Central memory CD8-positive, alpha-beta T cell (primary cell): Measurements from ENCODE around the gene LCP1.

ENCODE experiments used
- ATAC-seq: fragments of 150-1000 bp; cut with Tn5 transposase; replicated peaks from 2 replicates; pipeline ENCODE4 v1.10.0; 2022; ENCODE audit warnings: mild to moderate bottlenecking, moderate FRiP score, moderate number of reproducible peaks; ENCODE audit not compliant: poor library complexity, severe bottlenecking; ENCODE audit errors: extremely low read depth
- DNase-seq, 2 donors: peaks; one replicate each; pipeline ENCODE4 v3.0.0; 2021; ENCODE audit warnings: low spot score in 2 of 2
- H3K27ac Mint-ChIP-seq: one replicate; pipeline ENCODE4 v1.8.0; 2022; ENCODE audit warnings: low read depth, mild to moderate bottlenecking, moderate library complexity, mixed read lengths
- H3K27me3 Mint-ChIP-seq: one replicate; pipeline ENCODE4 v1.8.0; 2022; ENCODE audit warnings: mixed read lengths
- H3K36me3 Mint-ChIP-seq: one replicate; pipeline ENCODE4 v1.8.0; 2022; ENCODE audit warnings: mild to moderate bottlenecking, moderate library complexity, mixed read lengths; ENCODE audit not compliant: insufficient read depth
- H3K4me1 Mint-ChIP-seq: one replicate; pipeline ENCODE4 v1.8.0; 2022; ENCODE audit warnings: mixed read lengths
- H3K4me3 Mint-ChIP-seq: one replicate; pipeline ENCODE4 v1.8.0; 2022; ENCODE audit warnings: mild to moderate bottlenecking, moderate library complexity, mixed read lengths
- H3K9me3 Mint-ChIP-seq: one replicate; pipeline ENCODE4 v1.8.0; 2022; ENCODE audit warnings: mixed read lengths

LCP1 gene

GRCh38 chr13:46127358-46128023 lies 54.5 kb downstream of the LCP1 start:
- ATAC-seq (no peak), DNase-seq (no peak)
- peaks cover 47% of the 10 kb centered on the region for H3K4me1 Mint-ChIP-seq
- H3K27me3 Mint-ChIP-seq: no peaks in the 10 kb centered on the region
- H3K27ac Mint-ChIP-seq: peak overlapping the region; percentile 58
- peaks cover 69% of the 10 kb centered on the region for H3K36me3 Mint-ChIP-seq
- no peaks in the 10 kb centered on the region for H3K9me3 Mint-ChIP-seq
- no peak overlapping the region for H3K4me3 Mint-ChIP-seq

- Mint-ChIP-seq H3K4me1 (peaks cover 45% of the 10 kb centered on the region), H3K27me3 (no peaks in the 10 kb centered on the region), H3K4me3 (no peak overlapping the region), H3K36me3 (peaks cover 62% of the 10 kb centered on the region), H3K27ac (peak overlapping the region; percentile 58), H3K9me3 (no peaks in the 10 kb centered on the region)
- peak; percentile 87 for ATAC-seq
- peak; percentile 50 to 58 for DNase-seq
These were observed 55.2 kb downstream of the LCP1 start for GRCh38 chr13:46126552-46127357.

- H3K36me3 Mint-ChIP-seq: peaks cover 56% of the 10 kb centered on the region
- peak overlapping the region; percentile 84 for H3K27ac Mint-ChIP-seq
- H3K9me3 Mint-ChIP-seq: no peaks in the 10 kb centered on the region
- peaks cover 47% of the 10 kb centered on the region for H3K4me1 Mint-ChIP-seq
- DNase-seq (no peak), ATAC-seq (no peak)
- no peaks in the 10 kb centered on the region for H3K27me3 Mint-ChIP-seq
- no peak overlapping the region for H3K4me3 Mint-ChIP-seq
These were observed 55.9 kb downstream of the LCP1 start for GRCh38 chr13:46126056-46126455.

- peaks cover 47% of the 10 kb centered on the region for H3K4me1 Mint-ChIP-seq
These were observed 56.7 kb downstream of the LCP1 start for GRCh38 chr13:46124967-46125933.

GRCh38 chr13:46124531-46124966 lies 57.4 kb downstream of the LCP1 start:
- Mint-ChIP-seq H3K4me1 (peaks cover 47% of the 10 kb centered on the region), H3K36me3 (peaks cover 41% of the 10 kb centered on the region), H3K27ac (peak overlapping the region; percentile 84), H3K27me3 (no peaks in the 10 kb centered on the region), H3K9me3 (no peaks in the 10 kb centered on the region), H3K4me3 (peak overlapping the region; percentile 17)
- ATAC-seq (no peak), DNase-seq (no peak)

More at GRCh38 chr13:46124967-46125933, 56.7 kb downstream of the LCP1 start:
- H3K27me3 Mint-ChIP-seq: no peaks in the 10 kb centered on the region
- DNase-seq (no peak), ATAC-seq (peak; percentile 19)
- H3K4me3 Mint-ChIP-seq: peak overlapping the region; percentile 17
- peak overlapping the region; percentile 84 for H3K27ac Mint-ChIP-seq
- H3K9me3 Mint-ChIP-seq: no peaks in the 10 kb centered on the region
- peaks cover 48% of the 10 kb centered on the region for H3K36me3 Mint-ChIP-seq

- Mint-ChIP-seq H3K4me3 (no peak overlapping the region), H3K9me3 (no peaks in the 10 kb centered on the region), H3K27me3 (no peaks in the 10 kb centered on the region), H3K27ac (peak overlapping the region; percentile 65), H3K36me3 (peaks cover 21% of the 10 kb centered on the region), H3K4me1 (peaks cover 47% of the 10 kb centered on the region)
- no peak for ATAC-seq
- DNase-seq: no peak
These were observed 59.7 kb downstream of the LCP1 start for GRCh38 chr13:46122304-46122703.

GRCh38 chr13:46121597-46122163 lies 60.3 kb downstream of the LCP1 start:
- no peak for DNase-seq
- ATAC-seq: no peak
- Mint-ChIP-seq H3K4me3 (no peak overlapping the region), H3K9me3 (no peaks in the 10 kb centered on the region), H3K36me3 (peaks cover 15% of the 10 kb centered on the region), H3K27ac (peak overlapping the region; percentile 65), H3K27me3 (no peaks in the 10 kb centered on the region), H3K4me1 (peaks cover 44% of the 10 kb centered on the region)

GRCh38 chr13:46121033-46121432 lies 60.9 kb downstream of the LCP1 start:
- no peaks in the 10 kb centered on the region for H3K9me3 Mint-ChIP-seq
- ATAC-seq (no peak), DNase-seq (no peak)
- peaks cover 8% of the 10 kb centered on the region for H3K36me3 Mint-ChIP-seq
- no peak overlapping the region for H3K27ac Mint-ChIP-seq
- no peak overlapping the region for H3K4me3 Mint-ChIP-seq
- H3K4me1 Mint-ChIP-seq: peaks cover 38% of the 10 kb centered on the region
- H3K27me3 Mint-ChIP-seq: no peaks in the 10 kb centered on the region

- ATAC-seq (no peak), DNase-seq (no peak)
- no peak overlapping the region for H3K27ac Mint-ChIP-seq
- peaks cover 28% of the 10 kb centered on the region for H3K4me1 Mint-ChIP-seq
- no peak overlapping the region for H3K4me3 Mint-ChIP-seq
- H3K36me3 Mint-ChIP-seq: peaks cover 4% of the 10 kb centered on the region
- no peaks in the 10 kb centered on the region for H3K9me3 Mint-ChIP-seq
- no peaks in the 10 kb centered on the region for H3K27me3 Mint-ChIP-seq
These were observed 61.9 kb downstream of the LCP1 start for GRCh38 chr13:46119883-46120614.

- H3K36me3 Mint-ChIP-seq: no peaks in the 10 kb centered on the region
- ATAC-seq: no peak
- no peak overlapping the region for H3K4me3 Mint-ChIP-seq
- no peak overlapping the region for H3K27ac Mint-ChIP-seq
- H3K4me1 Mint-ChIP-seq: peaks cover 4% of the 10 kb centered on the region
- H3K27me3 Mint-ChIP-seq: peaks cover 19% of the 10 kb centered on the region
- H3K9me3 Mint-ChIP-seq: no peaks in the 10 kb centered on the region
- no peak for DNase-seq
These were observed 65.1 kb downstream of the LCP1 start for GRCh38 chr13:46116653-46117502.

- Mint-ChIP-seq H3K4me1 (no peaks in the 10 kb centered on the region), H3K27ac (no peak overlapping the region), H3K36me3 (no peaks in the 10 kb centered on the region), H3K4me3 (no peak overlapping the region), H3K27me3 (peaks cover 41% of the 10 kb centered on the region), H3K9me3 (no peaks in the 10 kb centered on the region)
- ATAC-seq: no peak
- no peak for DNase-seq
These were observed 67.4 kb downstream of the LCP1 start for GRCh38 chr13:46114613-46115012.
